SH-SY5Y (cell line): Measurements from ENCODE around the gene PMM2.

Experiments
- GATA2 ChIP-seq: IDR thresholded peaks from 2 replicates; pipeline ENCODE4 v1.6.1; 2011; ENCODE audit warnings: mild to moderate bottlenecking, low read depth, low read length
- GATA3 ChIP-seq: IDR thresholded peaks from 2 replicates; pipeline ENCODE4 v1.6.1; 2011; ENCODE audit warnings: low read depth, mild to moderate bottlenecking, low read length, moderate library complexity

DNA sequence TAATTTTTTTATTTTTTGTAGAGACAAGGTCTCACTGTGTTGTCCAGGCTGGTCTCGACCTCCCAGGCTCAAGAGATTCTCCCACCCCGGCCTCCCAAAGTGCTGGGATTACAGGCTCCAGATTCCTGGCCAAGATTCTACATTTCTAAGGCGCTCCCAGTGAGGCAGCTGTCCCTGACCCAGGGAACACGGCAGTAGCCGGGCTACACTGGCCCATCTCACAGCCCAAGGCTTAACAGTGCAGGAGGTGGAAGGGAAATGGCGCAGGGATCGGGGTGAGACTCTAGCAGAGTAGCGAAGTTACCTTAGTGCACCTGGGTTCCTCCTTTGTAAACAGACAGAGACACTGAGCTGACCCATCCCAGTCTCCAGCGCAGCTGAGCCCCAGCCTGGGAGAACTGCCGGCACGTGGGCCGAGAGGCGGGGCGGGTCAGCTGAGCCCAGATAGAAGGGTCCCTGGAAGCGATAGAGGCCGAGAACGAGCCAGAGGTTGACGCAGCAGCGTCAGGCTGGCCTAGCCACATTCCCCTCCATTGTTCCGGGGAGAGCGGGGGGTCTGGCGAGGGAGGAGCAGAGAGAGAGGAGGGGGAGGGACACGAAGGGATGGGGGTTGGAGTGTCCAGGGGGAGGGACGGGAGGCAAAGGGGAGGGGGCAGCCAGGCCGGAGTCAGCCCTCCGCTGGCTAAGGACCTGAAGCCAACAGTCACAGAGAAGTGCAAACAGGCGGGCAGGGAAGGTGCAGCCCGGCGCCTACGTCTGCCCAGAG lies 68.7 kb downstream of the PMM2 start:
- TF ChIP-seq GATA2 (no peak), GATA3 (no peak)
